HL-60 (cell line): ENCODE data around the gene ATP1A2.

Source experiments
- DNase-seq, 2 experiments: peaks; one replicate each; pipeline ENCODE4 v3.0.0-alpha.2; 2010 to 2020; ENCODE audit warnings: low read depth in 1 of 2, low spot score in 1 of 2
- H3K27ac ChIP-seq: fragments of 250-450 bp; sonication (Bioruptor Pico); replicated peaks from 2 replicates; pipeline ENCODE4 v1.5.1; 2020; ENCODE audit warnings: mild to moderate bottlenecking, moderate library complexity
- H3K27me3 ChIP-seq: fragments of 250-450 bp; sonication (Bioruptor Pico); 2 replicates; pipeline ENCODE4 v1.5.1; 2021; ENCODE audit warnings: mild to moderate bottlenecking, moderate library complexity; ENCODE audit not compliant: insufficient read depth, poor library complexity, severe bottlenecking
- H3K4me3 ChIP-seq: replicated peaks from 2 replicates; pipeline ENCODE4 v1.5.1; 2011; ENCODE audit warnings: mild to moderate bottlenecking, control low read depth, low read length; ENCODE audit not compliant: insufficient read depth
- CTCF ChIP-seq: IDR thresholded peaks from one replicate; pipeline ENCODE4 v1.5.1; 2011; ENCODE audit warnings: low read length, control low read depth, inconsistent platforms; ENCODE audit not compliant: insufficient read depth
- GABPA ChIP-seq: IDR thresholded peaks from 2 replicates; pipeline ENCODE4 v1.6.1; 2012; ENCODE audit warnings: low read depth
- POLR2AphosphoS5 ChIP-seq: IDR thresholded peaks from 2 replicates; pipeline ENCODE4 v1.6.1; 2012; ENCODE audit warnings: low read depth
- REST ChIP-seq: IDR thresholded peaks from 2 replicates; pipeline ENCODE4 v1.6.1; 2012; ENCODE audit warnings: low read depth; ENCODE audit not compliant: insufficient replicate concordance
- SPI1 ChIP-seq: IDR thresholded peaks from 2 replicates; pipeline ENCODE4 v1.6.1; 2012; ENCODE audit warnings: low read depth, mild to moderate bottlenecking, borderline replicate concordance

The ATP1A2 gene

GRCh38 chr1:160074865-160075264 lies 40.7 kb upstream of the ATP1A2 start:
- H3K27me3 ChIP-seq, result peaks cover 17% of the 10 kb centered on the region
- H3K27ac ChIP-seq, result no peak overlapping the region
- no peak for TF ChIP-seq SPI1
- no peak for TF ChIP-seq POLR2AphosphoS5
- TF ChIP-seq REST, result no peak
- TF ChIP-seq GABPA, result no peak
- no peak for TF ChIP-seq CTCF
- DNase-seq, result no peak
- H3K4me3 ChIP-seq, result no peak overlapping the region

- Histone ChIP-seq H3K4me3 (no peak overlapping the region), H3K27me3 (peaks cover 14% of the 10 kb centered on the region), H3K27ac (no peak overlapping the region)
- DNase-seq, result no peak
- TF ChIP-seq SPI1 (no peak), REST (no peak), POLR2AphosphoS5 (no peak), GABPA (no peak), CTCF (no peak)
Measured at GRCh38 chr1:160075836-160076235, 39.7 kb upstream of the ATP1A2 start.

- DNase-seq, result no peak
- no peak overlapping the region for H3K4me3 ChIP-seq
Measured at GRCh38 chr1:160076295-160076694, 39.3 kb upstream of the ATP1A2 start.

GRCh38 chr1:160077486-160077885 lies 38.1 kb upstream of the ATP1A2 start:
- Histone ChIP-seq H3K4me3 (no peak overlapping the region), H3K27ac (no peak overlapping the region), H3K27me3 (peaks cover 13% of the 10 kb centered on the region)
- peak in 1 of 2 experiments; percentile 24 for DNase-seq
- no peak for TF ChIP-seq POLR2AphosphoS5
- TF ChIP-seq SPI1, result no peak
- TF ChIP-seq GABPA, result no peak
- TF ChIP-seq CTCF, result no peak

More at GRCh38 chr1:160076295-160076694, 39.3 kb upstream of the ATP1A2 start:
- Histone ChIP-seq H3K27me3 (peaks cover 11% of the 10 kb centered on the region), H3K27ac (no peak overlapping the region)
- TF ChIP-seq POLR2AphosphoS5, result no peak
